Lung (tissue), 16 donors: ENCODE data around the gene HBD. TPM values are rescaled to one million over a fixed set of nuclear protein-coding genes. Genes with fewer than 3 reads are reported as not detected.

Experiments
- ATAC-seq: fragments of 200-7000 bp; cut with Tn5 transposase; one replicate; pipeline ENCODE4 v1.9.1; 2020; ENCODE audit warnings: moderate number of reproducible peaks; ENCODE audit not compliant: insufficient read depth, low FRiP score
- DNase-seq, 3 donors: peaks; one replicate each; pipeline ENCODE4 v3.0.0-alpha.2; 2013 to 2017
- H3K27ac ChIP-seq, 2 donors: one replicate each; pipeline ENCODE4 v1.5.1; 2013; ENCODE audit warnings: mild to moderate bottlenecking in 2 of 2, moderate library complexity in 2 of 2, control low read depth in 1 of 2, inconsistent platforms in 1 of 2, low read depth in 1 of 2, low read length in 1 of 2
- H3K27me3 ChIP-seq, 3 donors: one replicate each; pipeline ENCODE4 v1.5.1; 2013; ENCODE audit warnings: low read length in 2 of 3; ENCODE audit not compliant: control insufficient read depth in 3 of 3, insufficient read depth in 3 of 3
- H3K36me3 ChIP-seq, 4 donors: one replicate each; pipeline ENCODE4 v1.5.1; 2013; ENCODE audit warnings: low read length in 4 of 4, mild to moderate bottlenecking in 1 of 4, moderate library complexity in 1 of 4; ENCODE audit not compliant: control insufficient read depth in 4 of 4, insufficient read depth in 4 of 4
- H3K4me1 ChIP-seq, 5 donors: one replicate each; pipeline ENCODE4 v1.5.1; 2013; ENCODE audit warnings: low read length in 5 of 5, mild to moderate bottlenecking in 2 of 5, moderate library complexity in 1 of 5; ENCODE audit not compliant: control insufficient read depth in 5 of 5, insufficient read depth in 5 of 5
- H3K4me3 ChIP-seq: one replicate; pipeline ENCODE4 v1.5.1; 2013; ENCODE audit warnings: mild to moderate bottlenecking, control low read depth, moderate library complexity
- H3K9ac ChIP-seq, 2 donors: one replicate each; pipeline ENCODE4 v1.5.1; 2013; ENCODE audit warnings: low read length in 2 of 2, control low read depth in 1 of 2; ENCODE audit not compliant: insufficient read depth in 1 of 2
- H3K9me3 ChIP-seq, 4 donors: one replicate each; pipeline ENCODE4 v1.5.1; 2013; ENCODE audit warnings: low read length in 3 of 4, mild to moderate bottlenecking in 1 of 4, moderate library complexity in 1 of 4; ENCODE audit not compliant: control insufficient read depth in 4 of 4, insufficient read depth in 3 of 4
- WGBS, 2 donors: extraction: QIAGEN DNeasy Blood & Tissue Kit; methylation state at CpG; one replicate each; pipeline ENCODE4 v1.1.7; 2013; 5-methylcytosine and 5-hydroxymethylcytosine counted together
- long read RNA-seq, 5 donors: transcript quantifications; one replicate each; lab custom pipeline, GENCODE V29; 2026
- polyA plus RNA-seq, 2 donors: library from polyadenylated mRNA; stranded (reverse); fragments of 200-250 nt; gene quantifications; one replicate each; pipeline ENCODE4 v1.2.1, GENCODE V29; 2013
- total RNA-seq, 2 donors: library from RNA; depleted of rRNA in 1 of 2; stranded (reverse); fragments of >200 nt in 1 of 2; gene quantifications; one replicate each; pipeline ENCODE4 v1.2.1, GENCODE V29; 2014 to 2021
- TF ChIP-seq, protein P1 (sequence below): IDR thresholded peaks from 2 replicates; pipeline ENCODE4 v1.5.1; 2012; ENCODE audit warnings: mild to moderate bottlenecking; ENCODE audit errors: control extremely low read depth, extremely low read depth
- donor health status: control.
- donor health status: control.
- donor health status: Bipolar disorder and iron deficiency.
- donor health status: healthy.
- donor health status: DM: yes; HTN: yes; CAD: no.

Gene HBD
- total RNA-seq (1 to 10 TPM in 1 of 2 donors, not detected in 1; 1.1 TPM), polyA plus RNA-seq (under 1 TPM; 0.24 to 0.66 TPM)
- long read RNA-seq, donor 1 = 0 reads
- long read RNA-seq, donor 2 = 0 reads
- long read RNA-seq, donor 3 = 0 reads
- long read RNA-seq, donor 4 = 0 reads
- long read RNA-seq, donor 5 = 0 reads

DNA sequence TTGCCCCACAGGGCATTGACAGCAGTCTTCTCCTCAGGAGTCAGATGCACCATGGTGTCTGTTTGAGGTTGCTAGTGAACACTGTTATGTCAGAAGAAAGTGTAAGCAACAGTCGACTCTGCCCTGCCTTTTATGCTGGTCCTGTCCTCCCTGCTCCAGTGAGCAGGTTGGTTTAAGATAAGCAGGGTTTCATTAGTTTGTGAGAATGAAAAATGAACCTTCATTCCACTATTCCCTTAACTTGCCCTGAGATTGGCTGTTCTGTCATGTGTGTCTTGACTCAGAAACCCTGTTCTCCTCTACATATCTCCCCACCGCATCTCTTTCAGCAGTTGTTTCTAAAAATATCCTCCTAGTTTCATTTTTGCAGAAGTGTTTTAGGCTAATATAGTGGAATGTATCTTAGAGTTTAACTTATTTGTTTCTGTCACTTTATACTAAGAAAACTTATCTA, at the start of gene HBD:
HBD (minus strand) TSS at position 103 of the 454 bp plus-strand sequence; CDS start at position 53, 50 bp downstream.
- DNase-seq (no peak), ATAC-seq (no peak)
- Histone ChIP-seq H3K9me3 (no peaks in the 10 kb centered on the region), H3K4me3 (no peak within 1 kb of the TSS), H3K9ac (no peak within 1 kb of the TSS), H3K4me1 (no peaks in the 10 kb centered on the region), H3K36me3 (no peaks in the 10 kb centered on the region), H3K27me3 (no peaks in the 10 kb centered on the region), H3K27ac (no peak within 1 kb of the TSS)
- 19 to 22% methylated on average over 2 of the region's 2 CpGs for WGBS, 2 donors
- TF ChIP-seq, protein P1, sequence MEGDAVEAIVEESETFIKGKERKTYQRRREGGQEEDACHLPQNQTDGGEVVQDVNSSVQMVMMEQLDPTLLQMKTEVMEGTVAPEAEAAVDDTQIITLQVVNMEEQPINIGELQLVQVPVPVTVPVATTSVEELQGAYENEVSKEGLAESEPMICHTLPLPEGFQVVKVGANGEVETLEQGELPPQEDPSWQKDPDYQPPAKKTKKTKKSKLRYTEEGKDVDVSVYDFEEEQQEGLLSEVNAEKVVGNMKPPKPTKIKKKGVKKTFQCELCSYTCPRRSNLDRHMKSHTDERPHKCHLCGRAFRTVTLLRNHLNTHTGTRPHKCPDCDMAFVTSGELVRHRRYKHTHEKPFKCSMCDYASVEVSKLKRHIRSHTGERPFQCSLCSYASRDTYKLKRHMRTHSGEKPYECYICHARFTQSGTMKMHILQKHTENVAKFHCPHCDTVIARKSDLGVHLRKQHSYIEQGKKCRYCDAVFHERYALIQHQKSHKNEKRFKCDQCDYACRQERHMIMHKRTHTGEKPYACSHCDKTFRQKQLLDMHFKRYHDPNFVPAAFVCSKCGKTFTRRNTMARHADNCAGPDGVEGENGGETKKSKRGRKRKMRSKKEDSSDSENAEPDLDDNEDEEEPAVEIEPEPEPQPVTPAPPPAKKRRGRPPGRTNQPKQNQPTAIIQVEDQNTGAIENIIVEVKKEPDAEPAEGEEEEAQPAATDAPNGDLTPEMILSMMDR = no peak

DNA sequence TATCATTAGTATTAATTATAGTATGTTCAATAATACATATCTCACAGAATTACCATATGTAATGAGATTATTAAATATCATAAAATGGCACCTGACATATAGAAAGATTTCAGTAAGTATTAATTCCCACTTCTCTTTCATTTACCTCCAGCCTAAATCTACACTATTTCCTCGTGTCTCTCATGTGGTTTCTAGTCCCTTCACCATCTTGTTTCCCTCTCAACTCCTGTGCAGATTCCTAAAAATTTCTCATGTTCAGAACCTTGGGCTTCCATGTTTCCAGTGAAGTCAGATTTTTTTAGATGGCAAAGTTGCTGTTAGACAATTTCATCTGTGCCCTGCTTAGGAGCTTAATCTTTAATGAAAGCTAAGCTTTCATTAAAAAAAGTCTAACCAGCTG, 49.6 kb upstream of the HBD start:
- H3K4me3 ChIP-seq = no peak overlapping the region
- H3K4me1 ChIP-seq = no peaks in the 10 kb centered on the region
- DNase-seq (no peak), ATAC-seq (no peak)
- 71 to 89% methylated on average over 1 of the region's 1 CpG for WGBS, 2 donors
- TF ChIP-seq, protein P1 = no peak
- H3K27me3 ChIP-seq = no peaks in the 10 kb centered on the region
- H3K36me3 ChIP-seq = no peaks in the 10 kb centered on the region
- H3K9me3 ChIP-seq = no peaks in the 10 kb centered on the region
- H3K27ac ChIP-seq = no peak overlapping the region
- H3K9ac ChIP-seq = no peak overlapping the region

DNA sequence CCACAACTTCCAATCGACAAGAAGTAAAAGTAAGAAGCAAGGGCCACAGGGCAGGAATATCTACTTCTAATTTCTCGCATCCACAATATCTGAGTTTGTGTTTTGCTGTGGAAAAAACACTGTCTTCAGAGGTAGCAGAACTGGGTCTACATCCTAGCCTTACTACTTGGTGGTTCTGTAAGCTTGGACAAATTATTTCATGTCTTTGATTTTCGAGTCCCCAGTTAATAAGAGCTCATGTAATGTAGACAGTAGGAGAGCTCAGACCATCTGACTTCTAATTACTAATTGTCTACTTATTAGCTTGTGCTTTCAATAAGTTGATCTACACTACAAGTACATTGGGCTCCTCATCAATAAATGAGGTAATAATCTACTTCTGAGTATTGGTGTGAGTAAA, 48.8 kb upstream of the HBD start:
- no peaks in the 10 kb centered on the region for H3K9me3 ChIP-seq
- no peak for ATAC-seq
- DNase-seq = no peak
- H3K4me1 ChIP-seq = no peaks in the 10 kb centered on the region
- no peaks in the 10 kb centered on the region for H3K36me3 ChIP-seq
- H3K4me3 ChIP-seq = no peak overlapping the region
- H3K27ac ChIP-seq = no peak overlapping the region
- WGBS, 2 donors = 80 to 89% methylated on average over 3 of the region's 3 CpGs
- TF ChIP-seq, protein P1 = no peak
- no peak overlapping the region for H3K9ac ChIP-seq
- no peaks in the 10 kb centered on the region for H3K27me3 ChIP-seq

DNA sequence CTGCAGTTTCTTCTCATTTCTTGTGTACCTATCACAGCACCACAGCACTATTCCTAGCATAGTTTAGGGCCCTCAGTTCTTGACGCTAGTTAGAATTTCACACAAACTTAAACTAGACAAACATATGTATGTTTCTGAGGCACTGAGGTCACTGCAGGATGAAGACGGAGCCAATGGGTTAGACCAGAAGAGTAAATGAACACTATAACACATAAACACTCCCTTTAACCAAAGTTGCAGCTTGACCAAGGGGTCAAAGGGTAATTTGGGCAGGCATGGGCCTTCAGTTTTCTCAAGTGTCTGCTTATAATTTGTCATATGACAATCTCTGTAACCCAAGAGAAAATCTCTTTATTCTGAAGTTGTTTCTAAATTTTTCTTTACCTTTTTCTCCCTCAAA, 48.3 kb upstream of the HBD start:
- DNase-seq = no peak
- no peak overlapping the region for H3K9ac ChIP-seq
- ATAC-seq = no peak
- H3K27me3 ChIP-seq = no peaks in the 10 kb centered on the region
- TF ChIP-seq, protein P1 = no peak
- no peak overlapping the region for H3K4me3 ChIP-seq
- H3K9me3 ChIP-seq = no peaks in the 10 kb centered on the region
- H3K36me3 ChIP-seq = no peaks in the 10 kb centered on the region
- H3K4me1 ChIP-seq = no peaks in the 10 kb centered on the region
- 68 to 85% methylated on average over 2 of the region's 2 CpGs for WGBS, 2 donors
- H3K27ac ChIP-seq = no peak overlapping the region
